ENCODE measurements around the gene TSPAN4. TPM values are rescaled to one million over a fixed set of nuclear protein-coding genes. Genes with fewer than 3 reads are reported as not detected.

Gene TSPAN4
- total RNA-seq, 2 experiments from 2014 or later: 5.2 to 6.0 TPM

DNA sequence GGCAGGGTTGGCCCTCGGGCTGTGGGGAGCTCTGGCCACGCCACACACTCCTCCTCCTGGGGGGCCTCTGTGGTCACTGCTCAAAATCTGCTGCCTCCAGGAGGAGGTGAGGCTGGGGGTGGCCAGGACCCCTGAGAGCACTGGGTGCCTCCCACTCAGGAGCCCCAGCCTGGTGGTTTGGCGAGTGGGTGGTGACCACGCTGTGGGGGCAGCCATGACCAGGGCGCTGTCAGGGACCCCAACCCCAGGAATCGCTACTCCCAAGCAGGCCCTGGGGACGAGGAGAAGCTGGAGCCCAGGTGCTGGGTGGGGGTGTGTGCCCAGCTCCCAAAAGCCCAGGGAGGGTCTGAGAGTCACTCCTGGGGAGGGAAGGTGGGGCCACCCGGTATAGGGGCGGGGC, 30.1 kb downstream of the TSPAN4 start:
- intact Hi-C loops (cut with DNase I, micrococcal nuclease): no loop called here
- no peaks in the 10 kb centered on the region for H3K9me3 Mint-ChIP-seq (ENCODE audit: low read depth)
- ChIA-PET CTCF (no interaction called here), POLR2A (no interaction called here)
- H3K4me1 Mint-ChIP-seq: no peaks in the 10 kb centered on the region
- ATAC-seq (no peak), DNase-seq (no peak)
- H3K4me3 Mint-ChIP-seq: no peak overlapping the region
- H3K36me3 Mint-ChIP-seq (ENCODE audit: low read depth): peaks cover 16% of the 10 kb centered on the region
- no peak overlapping the region for H3K27ac Mint-ChIP-seq
- no peaks in the 10 kb centered on the region for H3K27me3 Mint-ChIP-seq

DNA sequence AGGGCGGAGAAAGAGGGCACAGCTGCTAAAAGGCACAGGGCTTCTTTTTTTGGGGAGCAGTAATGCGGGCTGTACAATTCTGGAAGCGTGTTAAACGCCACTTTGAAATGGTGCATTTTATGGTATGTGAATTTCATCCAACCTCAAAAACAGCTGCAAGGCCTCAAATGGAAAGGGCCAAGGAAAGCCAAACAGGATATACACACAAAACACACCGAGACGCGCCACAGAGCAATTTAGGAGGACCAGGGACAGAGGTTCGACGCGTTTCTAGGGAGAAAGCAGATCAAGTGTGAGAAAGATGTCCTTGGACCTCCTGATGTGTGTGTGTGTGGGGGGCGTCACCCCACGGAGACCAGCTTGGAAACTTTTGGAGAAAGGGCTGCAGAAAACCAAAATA, 31.1 kb downstream of the TSPAN4 start:
- CTCF ChIA-PET: no interaction called here
- ATAC-seq (no peak), DNase-seq (no peak)
- H3K27ac Mint-ChIP-seq: no peak overlapping the region
- intact Hi-C loops (cut with DNase I, micrococcal nuclease): no loop called here
- H3K9me3 Mint-ChIP-seq (ENCODE audit: low read depth): no peaks in the 10 kb centered on the region
- POLR2A ChIA-PET: no interaction called here
- no peaks in the 10 kb centered on the region for H3K27me3 Mint-ChIP-seq
- H3K4me1 Mint-ChIP-seq: no peaks in the 10 kb centered on the region
- no peak overlapping the region for H3K4me3 Mint-ChIP-seq
- peaks cover 18% of the 10 kb centered on the region for H3K36me3 Mint-ChIP-seq (ENCODE audit: low read depth)

DNA sequence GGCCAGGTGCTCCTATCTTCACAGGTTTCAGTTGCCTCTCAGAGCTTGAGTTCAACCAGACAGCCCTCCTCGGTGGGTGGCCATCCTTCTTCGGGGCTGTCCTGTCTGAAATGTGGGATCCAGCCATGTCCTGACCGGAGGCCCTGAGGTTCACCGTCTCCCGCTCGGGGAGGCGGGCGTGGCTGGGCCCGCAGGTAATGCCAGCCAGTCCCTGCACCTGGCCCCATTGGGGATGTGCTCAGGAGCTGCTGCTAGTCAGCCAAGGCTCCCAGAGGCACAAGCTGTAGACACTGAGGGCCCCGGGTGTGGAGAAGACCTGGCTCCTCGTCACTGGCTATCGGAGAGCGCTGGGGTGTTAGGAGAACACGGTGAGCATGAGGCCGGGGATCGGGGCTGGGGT, 32.6 kb downstream of the TSPAN4 start:
- Mint-ChIP-seq H3K4me1 (no peaks in the 10 kb centered on the region), H3K36me3 (ENCODE audit: low read depth) (peaks cover 24% of the 10 kb centered on the region), H3K27ac (no peak overlapping the region), H3K4me3 (no peak overlapping the region), H3K9me3 (ENCODE audit: low read depth) (no peaks in the 10 kb centered on the region), H3K27me3 (no peaks in the 10 kb centered on the region)
- ChIA-PET CTCF (no interaction called here), POLR2A (no interaction called here)
- DNase-seq (no peak), ATAC-seq (no peak)
- intact Hi-C loops (cut with DNase I, micrococcal nuclease): no loop called here

DNA sequence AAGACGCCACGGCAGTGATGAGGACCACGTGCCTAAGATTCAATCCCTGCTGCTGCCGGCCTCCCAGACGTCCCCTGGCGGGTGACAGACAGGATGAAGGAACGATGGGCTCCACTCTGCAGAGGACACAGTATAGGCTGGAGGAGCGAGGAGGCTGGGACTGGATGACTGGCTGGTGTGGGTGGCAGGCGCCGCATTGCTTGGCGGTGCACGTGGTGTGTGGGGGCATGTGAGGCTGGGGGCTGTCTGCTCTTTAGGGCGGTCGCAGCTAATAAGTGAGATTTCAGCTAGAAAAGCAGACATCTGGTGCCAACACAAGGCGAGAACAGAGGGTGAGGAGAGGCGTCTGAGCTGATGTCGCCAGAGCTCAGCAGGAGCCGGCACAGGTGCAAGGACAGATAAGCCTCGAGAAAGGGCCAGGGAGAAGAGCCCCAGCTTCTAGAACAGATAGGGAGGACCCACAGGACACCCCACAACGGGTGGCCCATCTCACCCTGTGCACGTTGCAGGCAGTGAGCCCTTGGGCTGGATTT, 33.2 kb downstream of the TSPAN4 start:
- ChIA-PET CTCF (no interaction called here), POLR2A (interaction anchor here (0.7 kb wide), 1 partner anchor 9 kb away, joined by 3 read pairs; no protein-coding TSS in a partner anchor)
- no peak overlapping the region for H3K27ac Mint-ChIP-seq
- intact Hi-C loops (cut with DNase I, micrococcal nuclease): no loop called here
- H3K36me3 Mint-ChIP-seq (ENCODE audit: low read depth): peaks cover 28% of the 10 kb centered on the region
- no peaks in the 10 kb centered on the region for H3K9me3 Mint-ChIP-seq (ENCODE audit: low read depth)
- H3K4me1 Mint-ChIP-seq: no peaks in the 10 kb centered on the region
- H3K27me3 Mint-ChIP-seq: no peaks in the 10 kb centered on the region
- DNase-seq (no peak), ATAC-seq (no peak)
- H3K4me3 Mint-ChIP-seq: no peak overlapping the region

DNA sequence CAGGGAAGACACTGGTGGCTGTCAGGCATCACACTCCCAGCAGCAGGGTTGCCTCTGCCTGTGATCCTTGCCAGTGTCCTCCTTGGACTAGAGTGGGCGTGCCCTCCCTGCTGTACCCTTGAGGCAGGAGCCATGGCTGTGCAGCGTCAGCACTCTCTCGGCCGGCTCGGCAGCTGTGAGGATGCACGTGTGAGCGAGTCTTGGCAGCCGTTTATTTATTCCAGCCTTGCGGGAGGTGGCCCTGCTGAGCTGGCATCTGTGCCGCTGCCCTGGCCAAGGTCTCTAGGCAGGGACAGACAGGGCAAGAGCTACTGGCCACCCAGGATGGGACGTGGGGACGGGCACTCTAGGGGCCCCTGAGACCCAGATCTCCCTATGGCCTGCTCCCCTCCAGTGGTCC, 33.9 kb downstream of the TSPAN4 start:
- Mint-ChIP-seq H3K9me3 (ENCODE audit: low read depth) (no peaks in the 10 kb centered on the region), H3K27ac (no peak overlapping the region), H3K4me3 (no peak overlapping the region), H3K27me3 (no peaks in the 10 kb centered on the region), H3K4me1 (no peaks in the 10 kb centered on the region), H3K36me3 (ENCODE audit: low read depth) (peaks cover 29% of the 10 kb centered on the region)
- DNase-seq (no peak), ATAC-seq (no peak)
- POLR2A ChIA-PET: interaction anchor here (0.7 kb wide), 1 partner anchor 10 kb away, joined by 3 read pairs; no protein-coding TSS in a partner anchor
- intact Hi-C loops (cut with DNase I, micrococcal nuclease): no loop called here
- CTCF ChIA-PET: no interaction called here

DNA sequence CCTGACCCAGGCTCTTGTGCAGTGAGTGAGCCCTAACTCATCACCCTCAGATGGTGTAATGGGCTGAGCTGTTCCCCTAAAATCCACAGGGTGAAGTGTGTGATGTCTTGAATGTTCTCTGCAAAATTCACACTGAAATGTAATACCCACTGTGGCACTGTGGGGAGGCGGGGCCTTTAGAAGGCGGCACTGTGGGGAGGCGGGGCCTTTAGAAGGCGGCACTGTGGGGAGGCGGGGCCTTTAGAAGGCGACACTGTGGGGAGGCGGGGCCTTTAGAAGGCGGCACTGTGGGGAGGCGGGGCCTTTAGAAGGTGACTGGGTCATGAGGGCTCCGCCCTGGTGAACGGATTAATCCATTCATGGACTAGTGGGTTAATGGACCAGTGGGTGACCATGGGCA, 34.9 kb downstream of the TSPAN4 start:
- no peaks in the 10 kb centered on the region for H3K27me3 Mint-ChIP-seq
- H3K27ac Mint-ChIP-seq: no peak overlapping the region
- ChIA-PET POLR2A (no interaction called here), CTCF (no interaction called here)
- ATAC-seq: peak; percentile 57
- H3K36me3 Mint-ChIP-seq (ENCODE audit: low read depth): peaks cover 34% of the 10 kb centered on the region
- DNase-seq: peak; percentile 61
- H3K4me3 Mint-ChIP-seq: no peak overlapping the region
- H3K4me1 Mint-ChIP-seq: no peaks in the 10 kb centered on the region
- no peaks in the 10 kb centered on the region for H3K9me3 Mint-ChIP-seq (ENCODE audit: low read depth)
- intact Hi-C loops (cut with DNase I, micrococcal nuclease): no loop called here

DNA sequence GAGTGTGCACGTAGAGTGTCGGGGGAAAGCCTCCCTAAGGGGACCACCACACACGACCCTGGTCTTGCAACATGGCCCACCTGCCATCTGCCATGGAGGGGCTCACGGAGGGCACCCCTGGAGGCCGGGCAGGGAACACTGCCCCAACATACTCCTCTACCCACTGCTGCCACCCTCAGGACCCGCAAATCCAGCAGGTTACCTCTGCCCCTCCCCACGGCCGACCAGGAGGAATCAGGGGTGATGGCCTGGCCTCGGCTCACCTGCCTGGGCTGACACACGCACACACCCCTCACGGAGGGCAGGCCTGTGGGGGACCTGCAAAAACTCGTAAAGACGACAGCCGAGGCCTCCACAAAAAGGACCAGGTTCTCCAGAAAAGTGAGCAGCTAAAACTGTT, 37.8 kb downstream of the TSPAN4 start:
- Mint-ChIP-seq H3K4me1 (no peaks in the 10 kb centered on the region), H3K36me3 (ENCODE audit: low read depth) (peaks cover 33% of the 10 kb centered on the region), H3K4me3 (no peak overlapping the region), H3K9me3 (ENCODE audit: low read depth) (no peaks in the 10 kb centered on the region), H3K27me3 (no peaks in the 10 kb centered on the region), H3K27ac (no peak overlapping the region)
- intact Hi-C loops (cut with DNase I, micrococcal nuclease): no loop called here
- ChIA-PET POLR2A (no interaction called here), CTCF (interaction anchor here (0.5 kb wide), 1 partner anchor 127 kb away, joined by 3 read pairs; no protein-coding TSS in a partner anchor)
- ATAC-seq (no peak), DNase-seq (no peak)

DNA sequence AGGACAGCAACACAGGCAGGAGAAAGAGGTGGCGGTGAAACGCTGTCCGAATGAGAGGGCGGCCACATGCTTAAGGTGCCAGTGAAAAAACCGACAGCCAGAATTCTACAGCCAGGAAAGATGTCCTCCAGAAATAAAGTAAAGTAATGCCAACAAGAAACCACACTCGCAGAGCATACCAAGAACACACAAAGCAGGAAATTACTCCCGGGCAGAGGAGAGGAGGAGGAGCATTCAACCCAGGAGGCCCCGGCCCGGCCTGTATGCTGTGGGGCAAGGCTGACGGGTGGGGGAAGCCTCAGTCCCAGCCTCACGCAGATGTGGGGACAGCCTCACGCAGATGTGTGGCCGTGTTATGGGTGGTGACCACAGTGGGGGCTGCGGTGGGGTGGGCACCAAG, 39.9 kb downstream of the TSPAN4 start:
- Mint-ChIP-seq H3K36me3 (ENCODE audit: low read depth) (peaks cover 32% of the 10 kb centered on the region), H3K4me3 (no peak overlapping the region), H3K9me3 (ENCODE audit: low read depth) (no peaks in the 10 kb centered on the region), H3K4me1 (no peaks in the 10 kb centered on the region), H3K27ac (no peak overlapping the region), H3K27me3 (no peaks in the 10 kb centered on the region)
- DNase-seq: no peak
- ChIA-PET CTCF (no interaction called here), POLR2A (no interaction called here)
- no peak for ATAC-seq
- intact Hi-C loops (cut with DNase I, micrococcal nuclease): no loop called here

DNA sequence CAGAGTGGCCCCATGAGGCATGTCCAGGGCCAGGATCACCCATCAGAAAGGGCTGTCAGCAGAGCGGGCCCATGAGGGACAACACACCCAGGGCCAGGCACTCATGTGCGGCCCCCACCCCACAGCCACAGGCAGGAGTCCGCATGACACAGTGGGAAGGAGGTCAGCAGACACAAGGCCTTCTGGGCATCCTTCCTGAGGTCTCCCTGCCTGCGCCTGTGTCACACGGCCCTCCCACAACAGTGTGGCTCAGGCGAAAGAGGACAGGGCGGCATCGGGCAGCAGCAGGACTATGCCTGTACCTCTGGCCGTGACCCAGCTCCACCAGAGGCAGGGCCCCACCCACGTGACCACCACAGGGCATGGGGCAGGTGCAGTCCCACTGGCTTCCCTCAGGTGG, 40.9 kb downstream of the TSPAN4 start:
- CTCF ChIA-PET: no interaction called here
- Mint-ChIP-seq H3K4me1 (no peaks in the 10 kb centered on the region), H3K9me3 (ENCODE audit: low read depth) (no peaks in the 10 kb centered on the region), H3K27ac (no peak overlapping the region), H3K27me3 (no peaks in the 10 kb centered on the region), H3K36me3 (ENCODE audit: low read depth) (peaks cover 29% of the 10 kb centered on the region), H3K4me3 (no peak overlapping the region)
- DNase-seq (no peak), ATAC-seq (no peak)
- intact Hi-C loops (cut with DNase I, micrococcal nuclease): no loop called here
- POLR2A ChIA-PET: no interaction called here

DNA sequence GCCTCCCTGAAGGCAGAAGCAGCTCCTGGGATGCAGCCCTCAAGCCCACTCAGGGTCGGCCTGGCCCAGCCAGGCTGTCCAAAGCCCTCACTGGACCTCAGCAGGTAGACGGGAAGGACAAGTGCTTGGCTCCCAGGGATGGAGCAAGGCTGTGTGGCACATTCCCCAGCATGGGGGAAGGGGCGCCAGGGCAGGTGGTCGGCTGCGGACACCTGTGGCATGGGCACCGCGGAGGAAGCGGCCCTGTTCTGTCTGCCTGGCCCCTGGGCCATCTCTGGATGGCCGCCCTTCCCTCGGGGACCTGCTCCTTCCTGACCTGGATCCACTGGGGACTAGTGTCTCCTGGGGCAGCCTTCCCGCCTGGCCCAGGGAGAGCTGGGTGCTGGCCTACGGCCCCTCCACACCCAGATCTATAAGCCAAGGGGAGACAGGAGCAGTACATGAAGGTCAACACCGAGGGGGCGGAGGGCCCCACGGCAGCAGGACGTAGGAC, 42.0 kb downstream of the TSPAN4 start:
- H3K9me3 Mint-ChIP-seq (ENCODE audit: low read depth): no peaks in the 10 kb centered on the region
- no peak overlapping the region for H3K27ac Mint-ChIP-seq
- CTCF ChIA-PET: no interaction called here
- no peaks in the 10 kb centered on the region for H3K4me1 Mint-ChIP-seq
- ATAC-seq (no peak), DNase-seq (no peak)
- POLR2A ChIA-PET: no interaction called here
- H3K36me3 Mint-ChIP-seq (ENCODE audit: low read depth): peaks cover 26% of the 10 kb centered on the region
- intact Hi-C loops (cut with DNase I, micrococcal nuclease): no loop called here
- no peak overlapping the region for H3K4me3 Mint-ChIP-seq
- H3K27me3 Mint-ChIP-seq: no peaks in the 10 kb centered on the region

DNA sequence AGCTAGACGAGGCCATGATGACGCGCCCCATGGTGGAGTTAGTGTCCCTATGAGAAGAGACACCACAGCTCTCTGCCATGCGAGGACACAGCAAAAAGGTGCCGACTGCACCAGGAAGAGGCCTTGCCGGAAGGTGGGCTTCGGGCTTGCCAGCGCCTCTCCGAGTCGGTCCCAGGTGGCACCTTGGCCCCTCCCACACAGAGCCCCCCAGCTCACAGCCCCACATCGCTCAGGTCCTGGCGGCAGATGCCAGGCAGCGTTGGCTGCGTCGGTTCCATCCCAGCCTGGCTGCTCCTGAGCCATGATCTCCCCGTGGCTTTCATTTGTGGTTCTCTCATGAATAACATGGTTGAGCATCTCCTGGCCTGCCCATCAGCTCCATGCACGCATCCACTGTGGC, 43.9 kb downstream of the TSPAN4 start:
- POLR2A ChIA-PET: no interaction called here
- peaks cover 20% of the 10 kb centered on the region for H3K36me3 Mint-ChIP-seq (ENCODE audit: low read depth)
- ATAC-seq: no peak
- no peak for DNase-seq
- H3K4me1 Mint-ChIP-seq: no peaks in the 10 kb centered on the region
- no peaks in the 10 kb centered on the region for H3K27me3 Mint-ChIP-seq
- no peaks in the 10 kb centered on the region for H3K9me3 Mint-ChIP-seq (ENCODE audit: low read depth)
- no peak overlapping the region for H3K27ac Mint-ChIP-seq
- CTCF ChIA-PET: interaction anchor here (0.8 kb wide), 1 partner anchor 48 kb away, joined by 3 read pairs; no protein-coding TSS in a partner anchor
- intact Hi-C loops (cut with DNase I, micrococcal nuclease): no loop called here
- no peak overlapping the region for H3K4me3 Mint-ChIP-seq

DNA sequence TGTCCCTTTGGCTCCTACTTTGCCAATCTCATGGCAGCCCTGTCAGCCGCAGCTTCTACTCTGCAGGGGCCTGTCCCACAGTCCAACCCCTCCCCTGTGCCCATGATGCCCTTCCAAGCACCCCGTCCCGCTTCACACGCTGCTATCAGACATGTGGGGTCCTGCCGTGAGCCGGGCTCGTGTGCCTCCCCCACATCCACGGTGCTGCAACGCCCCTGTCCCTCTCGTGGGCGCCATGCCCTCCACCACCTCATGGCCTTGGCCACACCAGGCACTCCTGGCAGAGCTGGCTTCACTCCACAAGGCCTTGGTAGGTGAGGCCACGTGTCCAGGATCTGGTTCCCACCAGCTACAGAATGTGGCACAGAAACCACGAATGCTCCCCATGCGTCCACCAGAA, 44.9 kb downstream of the TSPAN4 start:
- DNase-seq (no peak), ATAC-seq (no peak)
- Mint-ChIP-seq H3K27me3 (no peaks in the 10 kb centered on the region), H3K27ac (no peak overlapping the region), H3K36me3 (ENCODE audit: low read depth) (peaks cover 15% of the 10 kb centered on the region), H3K4me3 (no peak overlapping the region), H3K9me3 (ENCODE audit: low read depth) (no peaks in the 10 kb centered on the region), H3K4me1 (no peaks in the 10 kb centered on the region)
- POLR2A ChIA-PET: interaction anchor here (0.6 kb wide), 1 partner anchor 102 kb away, joined by 3 read pairs; no protein-coding TSS in a partner anchor
- intact Hi-C loops (cut with DNase I, micrococcal nuclease): no loop called here
- CTCF ChIA-PET: no interaction called here
